Activated CD8-positive, alpha-beta memory T cell treated with anti-CD3 and anti-CD28 coated beads, Interleukin-2, amount 50 U/mL, for 1 hour (primary cell): ENCODE measurements around the gene KRIT1.
"Not testable (repeated sequence)": the region's sequence is repeated elsewhere in the genome, so short reads cannot be mapped to it uniquely, and the experiment has no call there.

Source experiments
- DNase-seq: peaks from one replicate; pipeline ENCODE4 v3.0.0-alpha.2; 2020; ENCODE audit errors: extremely low read depth

Gene KRIT1

DNA sequence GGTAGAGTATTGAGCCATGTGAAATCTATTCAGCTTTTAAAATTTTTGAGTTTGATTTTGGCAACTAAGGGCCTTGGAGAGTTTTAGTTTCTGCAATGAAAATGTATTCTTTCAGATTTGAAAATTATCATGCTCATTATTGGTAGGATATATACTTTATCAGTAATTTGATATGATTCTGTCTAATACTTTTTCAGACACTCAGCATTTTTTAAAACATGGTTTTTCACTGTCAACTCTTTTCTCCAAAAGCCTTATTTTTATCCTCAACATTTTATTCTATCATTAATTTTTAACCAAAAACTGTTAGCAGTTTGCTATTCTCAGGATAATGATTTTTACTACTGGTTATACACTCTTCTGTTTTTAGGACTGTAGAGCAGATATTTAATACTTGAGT is 4.9 kb upstream of the KRIT1 start:
- no peak for DNase-seq

DNA sequence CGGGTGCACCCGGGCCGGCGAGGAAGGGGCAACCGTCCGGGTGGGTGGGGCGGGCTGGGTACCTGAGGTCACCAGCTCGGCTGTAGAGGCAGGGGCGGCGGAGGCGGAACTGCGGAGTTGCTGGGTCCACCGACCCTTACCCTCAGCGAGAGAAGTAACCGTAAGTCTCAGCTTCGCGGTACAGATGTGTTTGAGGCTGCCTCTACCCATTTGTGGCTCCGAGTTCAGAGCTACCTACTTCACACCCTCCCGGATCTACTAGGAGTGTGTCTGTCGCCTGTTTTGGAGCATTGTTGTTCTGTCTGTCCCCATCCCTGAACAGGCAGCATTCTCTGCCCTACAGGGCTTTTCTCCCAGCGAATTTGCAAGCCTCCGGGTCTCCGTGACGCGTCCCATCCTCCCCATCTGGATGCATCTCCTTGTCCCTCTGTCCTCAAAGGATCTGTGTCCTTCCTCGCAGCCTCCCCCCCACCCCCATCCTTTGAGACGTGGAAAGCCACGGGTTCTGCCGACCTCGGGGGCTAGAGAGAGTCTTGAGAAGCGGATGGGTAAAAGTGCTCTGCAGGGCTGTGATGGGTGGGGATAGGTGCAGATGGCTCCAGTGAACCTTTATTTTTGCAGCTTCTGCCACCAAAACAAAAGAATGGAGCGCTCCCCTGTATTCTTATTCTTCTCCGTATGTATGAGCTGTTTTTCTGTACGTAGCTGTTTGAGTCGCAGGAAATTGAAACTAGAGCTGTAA is 817 bp upstream of the KRIT1 start:
- no peak for DNase-seq

DNA sequence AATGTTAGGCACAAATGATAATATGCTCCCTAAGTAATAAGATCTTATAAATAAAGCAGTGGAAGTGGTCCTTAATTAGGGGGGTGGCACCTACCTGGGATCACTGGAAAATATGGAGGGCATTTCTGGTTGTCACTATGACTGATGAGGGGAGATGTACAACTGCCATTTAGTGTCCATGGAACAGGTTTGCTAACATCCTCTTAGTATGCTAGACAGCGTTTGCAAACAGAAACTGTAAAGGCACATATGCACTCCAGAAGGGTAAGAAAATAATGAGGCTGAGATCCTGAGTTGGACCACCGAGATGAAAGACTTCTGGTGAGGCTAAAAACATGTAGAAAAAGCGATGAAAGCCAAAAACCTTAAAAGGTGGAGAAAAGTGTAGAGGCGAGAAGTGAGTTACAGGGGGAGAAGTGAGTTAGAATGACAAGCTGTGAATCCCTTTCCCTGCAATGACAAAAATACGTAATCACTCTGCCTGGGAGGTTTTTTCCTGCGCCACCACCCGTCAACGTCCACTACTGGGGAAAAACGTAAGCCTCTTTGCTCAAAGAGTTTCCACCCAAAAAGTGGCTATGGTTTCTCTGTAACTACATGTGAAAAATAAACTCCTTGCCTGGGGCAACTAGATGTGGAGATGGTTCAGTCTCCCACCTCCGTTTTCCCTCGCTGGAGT is 767 bp downstream of the KRIT1 start:
- DNase-seq: no peak

DNA sequence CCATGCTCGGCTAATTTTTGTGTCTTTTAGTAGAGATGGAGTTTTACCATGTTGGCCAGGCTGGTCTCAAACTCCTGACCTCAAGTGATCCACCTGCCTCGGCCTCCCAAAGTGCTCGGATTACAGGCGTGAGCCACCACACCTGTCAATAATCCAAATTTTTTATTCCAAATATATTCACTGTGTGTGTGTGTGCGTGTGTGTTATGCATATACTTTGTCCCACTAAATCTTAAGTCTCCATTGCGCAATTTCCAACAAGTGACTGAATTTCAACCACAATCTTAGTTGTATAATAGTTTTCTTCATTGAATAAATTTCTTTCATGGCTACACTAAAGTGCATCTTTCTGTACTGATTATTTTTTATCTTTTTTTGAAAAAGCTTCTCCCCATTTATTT is 2.7 kb downstream of the KRIT1 start:
- DNase-seq: no peak

GRCh38 chr7:92230547-92230946 is 15.2 kb downstream of the KRIT1 start:
- DNase-seq: no peak

- no peak for DNase-seq
Measured at GRCh38 chr7:92228742-92229141, 17.0 kb downstream of the KRIT1 start.

DNA sequence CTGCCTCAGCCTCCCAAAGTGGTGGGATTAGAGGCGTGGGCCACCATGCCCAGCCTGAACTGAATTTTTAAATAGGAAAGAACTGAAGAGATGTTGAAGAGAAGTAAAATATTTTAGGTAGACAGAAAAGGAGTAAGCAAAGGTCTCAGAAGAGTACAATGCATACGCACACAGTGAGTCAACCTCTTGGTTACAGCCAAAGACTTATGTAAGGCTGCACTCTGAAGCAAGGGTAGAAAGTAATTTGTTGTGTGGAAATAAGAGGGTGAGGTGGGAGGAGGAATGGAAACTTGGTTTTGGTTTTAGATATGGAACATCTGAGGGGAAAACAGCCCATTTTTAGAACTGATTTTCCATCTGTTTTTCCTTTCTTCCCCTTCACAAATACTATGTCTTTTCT is 17.6 kb downstream of the KRIT1 start:
- DNase-seq: no peak

GRCh38 chr7:92226981-92227380 is 18.7 kb downstream of the KRIT1 start:
- no peak for DNase-seq

- DNase-seq: no peak
Measured at GRCh38 chr7:92221766-92222165, 23.9 kb downstream of the KRIT1 start.

DNA sequence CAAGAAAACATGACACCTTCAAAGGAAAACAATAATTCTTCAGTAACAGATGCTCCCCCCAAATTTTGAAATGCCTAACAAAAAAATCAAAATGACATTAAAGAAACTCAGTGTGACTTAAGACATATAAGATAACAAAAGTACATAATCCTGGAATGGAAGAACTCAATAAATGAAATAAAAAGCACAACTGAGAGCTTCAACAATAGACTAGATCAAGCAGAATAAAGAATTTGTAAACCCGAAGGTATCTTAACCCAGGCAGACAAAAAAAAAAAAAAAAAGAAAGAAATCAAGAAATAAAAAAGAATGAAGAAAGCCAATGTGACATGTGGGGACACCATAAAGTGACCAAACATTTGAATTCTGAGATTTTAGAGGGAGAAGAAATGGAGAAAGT is 39.0 kb downstream of the KRIT1 start:
- no peak for DNase-seq

DNA sequence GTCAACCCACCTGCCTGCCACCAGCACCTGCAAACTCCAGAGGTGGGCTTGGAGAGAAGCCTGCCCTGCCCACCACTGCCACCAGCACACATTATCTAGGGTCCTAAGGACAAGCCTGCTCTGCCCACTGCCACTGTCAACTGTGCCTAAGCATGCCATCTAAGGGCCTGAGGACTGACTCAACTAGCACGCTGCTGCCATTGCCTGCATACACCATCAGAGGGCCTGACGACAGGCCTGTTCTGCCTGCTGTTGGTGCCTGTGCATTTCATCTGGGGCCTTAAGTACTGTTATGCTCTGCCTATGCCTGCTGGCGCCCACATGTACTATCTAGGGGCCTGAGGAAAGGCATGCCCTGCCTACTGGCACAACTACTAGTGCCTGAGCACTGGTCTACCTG is 39.7 kb downstream of the KRIT1 start:
- DNase-seq: no peak

DNA sequence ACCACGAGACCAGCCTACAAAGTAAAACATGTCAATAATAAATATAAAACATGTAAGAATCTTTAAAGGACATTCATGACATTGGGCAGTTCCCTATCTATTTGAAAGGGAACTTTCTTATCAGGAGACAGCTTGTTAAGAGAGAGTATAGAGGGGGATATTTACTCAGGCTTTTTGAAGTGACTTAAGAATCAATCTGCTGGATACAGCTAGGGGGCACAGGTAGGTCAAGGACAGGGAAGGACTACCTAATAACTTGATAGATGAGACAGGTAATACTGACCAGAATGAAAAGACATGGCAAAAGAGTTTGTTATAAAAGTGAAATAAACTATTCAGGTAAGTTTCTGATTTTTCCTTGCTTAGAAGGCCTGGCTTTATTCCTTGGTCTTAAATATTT is 44.9 kb downstream of the KRIT1 start:
- no peak for DNase-seq

DNA sequence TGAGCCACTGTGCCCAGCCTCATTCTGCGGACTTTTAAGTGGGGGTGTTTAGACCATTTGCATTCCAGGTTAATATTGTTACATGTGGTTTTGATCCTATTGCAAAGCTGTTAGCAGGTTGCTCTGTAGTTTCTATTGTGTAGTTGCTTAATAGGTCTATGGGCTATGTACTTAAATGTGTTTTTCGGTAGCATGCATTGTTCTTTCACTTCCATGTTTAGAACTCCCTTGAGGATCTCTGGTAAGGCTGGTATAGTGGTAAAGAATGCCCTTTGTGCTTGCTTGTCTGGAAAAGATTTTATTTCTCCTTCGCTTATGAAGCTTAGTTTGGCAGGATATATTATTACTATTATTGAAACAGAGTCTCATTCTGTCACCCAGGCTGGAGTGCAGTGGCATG is 53.4 kb downstream of the KRIT1 start:
- DNase-seq: no peak

DNA sequence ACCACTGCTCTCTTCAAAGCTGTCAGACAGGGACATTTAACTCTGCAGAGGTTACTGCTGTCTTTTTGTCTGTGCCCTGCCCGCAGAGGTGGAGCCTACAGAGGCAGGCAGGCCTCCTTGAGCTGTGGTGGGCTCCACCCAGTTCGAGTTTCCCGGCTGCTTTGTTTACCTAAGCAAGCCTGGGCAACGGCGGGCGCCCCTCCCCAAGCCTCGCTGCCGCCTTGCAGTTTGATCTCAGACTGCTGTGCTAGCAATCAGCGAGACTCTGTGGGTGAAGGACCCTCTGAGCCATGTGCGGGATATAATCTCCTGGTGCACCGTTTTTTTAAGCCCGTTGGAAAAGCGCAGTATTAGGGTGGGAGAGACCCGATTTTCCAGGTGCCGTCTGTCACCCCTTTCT is 56.5 kb downstream of the KRIT1 start:
- DNase-seq: not testable (repeated sequence)

DNA sequence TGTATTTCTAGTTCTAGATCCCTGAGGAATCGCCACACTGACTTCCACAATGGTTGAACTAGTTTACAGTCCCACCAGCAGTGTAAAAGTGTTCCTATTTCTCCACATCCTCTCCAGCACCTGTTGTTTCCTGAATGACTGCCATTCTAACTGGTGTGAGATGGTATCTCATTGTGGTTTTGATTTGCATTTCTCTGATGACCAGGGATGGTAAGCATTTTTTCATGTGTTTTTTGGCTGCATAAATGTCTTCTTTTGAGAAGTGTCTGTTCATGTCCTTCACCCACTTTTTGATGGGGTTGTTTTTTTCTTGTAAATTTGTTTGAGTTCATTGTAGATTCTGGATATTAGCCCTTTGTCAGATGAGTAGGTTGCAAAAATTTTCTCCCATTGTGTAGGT is 61.4 kb downstream of the KRIT1 start:
- not testable (repeated sequence) for DNase-seq

DNA sequence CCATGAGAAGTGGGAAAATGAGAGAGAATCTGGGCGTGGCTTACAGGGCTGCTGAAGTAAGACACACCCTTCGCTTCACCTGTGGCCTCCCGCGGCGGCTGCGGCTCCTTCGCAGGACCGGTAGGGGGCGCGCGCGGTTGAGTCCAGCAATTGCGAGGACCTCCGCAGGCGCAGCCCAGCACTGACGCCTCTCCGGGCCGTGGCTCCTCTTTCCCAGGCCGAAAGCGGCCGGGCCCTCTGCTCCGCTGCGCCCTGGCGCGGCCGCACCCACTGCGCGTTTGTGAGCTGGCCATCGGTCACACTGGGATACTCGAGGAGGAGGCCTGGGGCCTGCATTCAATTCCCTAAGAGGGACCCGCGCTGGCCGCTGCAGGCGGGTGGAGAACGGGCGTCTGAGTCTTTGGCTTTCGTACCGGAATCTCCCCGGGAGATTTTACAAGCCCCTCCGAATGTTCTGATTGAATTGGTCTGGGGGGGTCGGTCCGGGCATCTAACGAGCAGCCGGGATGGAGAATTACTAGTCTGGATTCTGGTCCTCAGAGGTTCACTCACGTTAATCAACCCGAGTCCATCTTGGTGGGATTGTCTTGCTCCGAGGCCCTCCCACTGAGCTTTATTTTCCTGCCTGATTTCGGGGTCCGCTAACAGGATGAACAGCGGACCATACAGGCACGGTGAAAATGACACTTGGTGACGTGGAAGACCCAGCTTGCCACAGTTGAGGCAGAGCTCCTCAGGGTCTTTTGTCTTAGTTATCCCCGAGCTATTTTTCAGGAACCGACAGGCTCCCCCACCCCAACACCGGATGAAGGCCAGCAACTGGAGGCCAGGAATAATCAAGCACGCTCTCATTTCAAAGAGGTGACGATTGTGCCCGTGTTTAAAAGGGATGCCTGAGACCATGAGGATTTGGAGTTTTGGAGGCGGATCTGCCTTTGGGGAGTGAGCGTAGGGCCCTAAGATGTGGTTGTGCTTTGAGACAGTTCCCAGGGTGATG is 66.5 kb downstream of the KRIT1 start, which contains the start of gene LRRD1:
Gene LRRD1 (minus strand): TSS at position 215 of the 997 bp plus-strand sequence. CDS start 13,940 bp downstream, outside the sequence.
- DNase-seq: peak; percentile 57

- DNase-seq: no peak
Measured at GRCh38 chr7:92177362-92177761, 68.4 kb downstream of the KRIT1 start.

DNA sequence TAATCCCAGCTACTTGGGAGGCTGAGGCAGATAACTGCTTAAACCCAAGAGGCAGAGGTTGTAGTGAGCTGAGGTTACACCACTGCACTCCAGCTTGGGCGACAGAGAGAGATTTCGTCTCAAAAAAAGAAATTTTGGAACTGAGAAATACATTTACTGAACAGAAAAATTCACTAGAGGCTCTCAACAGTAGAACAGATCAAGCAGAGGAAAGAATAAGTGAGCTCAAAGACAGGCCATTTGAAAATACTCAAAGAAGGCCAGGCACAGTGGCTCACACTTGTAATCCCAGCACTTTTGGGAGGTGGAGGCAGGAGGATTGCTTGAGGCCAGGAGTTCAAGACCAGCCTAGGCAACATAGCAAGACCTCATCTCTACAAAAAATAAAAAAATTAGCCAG is 76.2 kb downstream of the KRIT1 start:
- DNase-seq: not testable (repeated sequence)

- DNase-seq: no peak
Measured at GRCh38 chr7:92161271-92161670, 84.4 kb downstream of the KRIT1 start.

- DNase-seq: no peak
Measured at GRCh38 chr7:92158660-92159575, 86.8 kb downstream of the KRIT1 start.

DNA sequence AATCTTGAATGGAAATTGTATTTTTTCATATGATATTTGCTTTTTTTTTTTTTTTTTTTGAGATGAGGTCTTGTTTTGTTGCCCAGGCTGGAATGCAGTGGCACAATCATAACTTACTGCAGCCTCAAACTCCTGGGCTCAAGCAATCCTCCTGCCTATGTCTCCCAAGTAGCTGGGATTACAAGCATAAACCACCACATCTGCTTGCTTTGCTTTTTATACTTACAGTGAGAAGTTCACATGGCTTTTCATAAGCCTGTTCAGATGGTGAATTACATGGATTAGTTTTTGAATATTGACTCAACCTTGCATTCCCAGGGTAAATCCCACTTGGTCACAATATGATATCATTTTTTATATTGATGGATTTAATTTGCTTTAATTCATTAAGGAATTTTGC is 88.7 kb downstream of the KRIT1 start:
- no peak for DNase-seq
